ENCODE results near the gene CSN3.

CSN3 gene

GRCh38 chr4:70291341-70291740 is 48.9 kb downstream of the CSN3 start:
- DNase-seq (ENCODE audit: low read depth in 2 of 2): no peak

GRCh38 chr4:70297576-70297975 is 55.2 kb downstream of the CSN3 start:
- no peak for DNase-seq (ENCODE audit: low read depth in 2 of 2)

- no peak for DNase-seq (ENCODE audit: low read depth in 2 of 2)
These were observed 55.7 kb downstream of the CSN3 start for GRCh38 chr4:70298051-70298450.

GRCh38 chr4:70299643-70300042 is 57.2 kb downstream of the CSN3 start:
- no peak for DNase-seq (ENCODE audit: low read depth in 2 of 2)

GRCh38 chr4:70300215-70300614 is 57.8 kb downstream of the CSN3 start:
- no peak for DNase-seq (ENCODE audit: low read depth in 2 of 2)

All from fibroblast of skin of left quadriceps (primary cell).